GM12878 (cell line): ENCODE measurements around the gene ZNF804A. TPM values are rescaled to one million over a fixed set of nuclear protein-coding genes. Genes with fewer than 3 reads are reported as not detected.

Experiments
- ATAC-seq: fragments of 200-7000 bp; cut with Tn5 transposase; 3 replicates; pipeline ENCODE4 v1.9.1; 2020; ENCODE audit warnings: mild to moderate bottlenecking, moderate library complexity
- BruUV-seq: library from RNA; stranded (reverse); fragments of 400-500 nt; replicated peaks from 2 replicates; lab custom pipeline; 2021; lab: Mats Ljungman, UMichigan
- CTCF ChIA-PET: fragments of 300-600 bp; sonication (Branson Sonifier 250); formaldehyde crosslinking; extraction: SDS; loops from one replicate; lab custom pipeline; 2021; ENCODE audit warnings: inconsistent platforms; lab: Yijun Ruan, JAX
- POLR2A ChIA-PET: fragments of 350-600 bp; formaldehyde crosslinking; extraction: SDS; loops from one replicate; lab custom pipeline; 2021; ENCODE audit warnings: inconsistent platforms; lab: Charles Lee
- RAD21 ChIA-PET: fragments of 300-600 bp; sonication (Branson Sonifier 250); formaldehyde crosslinking; loops from one replicate; lab custom pipeline; 2023; ENCODE audit warnings: antibody characterized with exemption; ENCODE audit not compliant: unreplicated experiment; lab: Charles Lee
- SMC1A ChIA-PET: fragments of 300-600 bp; sonication (Branson Sonifier 250); formaldehyde crosslinking; loops from one replicate; lab custom pipeline; 2023; ENCODE audit not compliant: unreplicated experiment, uncharacterized antibody; lab: Charles Lee
- DNase-seq: peaks from one replicate; pipeline ENCODE4 v3.0.0-alpha.2; 2011; ENCODE audit warnings: low read depth, low spot score
- FAIRE-seq: peaks from 3 replicates; lab custom pipeline; 2011; peaks lifted over from hg19 to GRCh38; lab: Jason Lieb, UNC
- H2AFZ ChIP-seq: 2 replicates; pipeline ENCODE4 v1.6.0; 2011; ENCODE audit warnings: low read depth, low read length, control low read depth; ENCODE audit not compliant: control insufficient read depth
- H3K27ac ChIP-seq: 2 replicates; pipeline ENCODE4 v1.5.1; 2011; ENCODE audit warnings: control low read depth; ENCODE audit not compliant: control insufficient read depth, insufficient read depth
- H3K27me3 ChIP-seq, 2 experiments: replicated peaks in 1 of 2; 2 replicates each; pipeline versions ENCODE4 v1.6.0 to v1.6.1; 2011; ENCODE audit warnings: low read length in 1 of 2; ENCODE audit not compliant: control insufficient read depth in 2 of 2, insufficient read depth in 2 of 2
- H3K36me3 ChIP-seq, 2 experiments: 2 replicates each; pipeline ENCODE4 v1.5.1; 2011; ENCODE audit warnings: low read length in 1 of 2; ENCODE audit not compliant: control insufficient read depth in 2 of 2, insufficient read depth in 2 of 2
- H3K4me1 ChIP-seq: 2 replicates; pipeline ENCODE4 v1.6.1; 2011; ENCODE audit warnings: mild to moderate bottlenecking, low read length, moderate library complexity, mixed read lengths; ENCODE audit not compliant: control insufficient read depth, insufficient read depth
- H3K4me2 ChIP-seq: 2 replicates; pipeline ENCODE4 v1.6.0; 2011; ENCODE audit warnings: control low read depth; ENCODE audit not compliant: control insufficient read depth, insufficient read depth
- H3K4me3 ChIP-seq: fragments of 200-600 bp; sonication (generic); 2 replicates; pipeline ENCODE4 v1.5.1; 2016
- H3K79me2 ChIP-seq: 2 replicates; pipeline ENCODE4 v1.6.0; 2011; ENCODE audit warnings: low read length; ENCODE audit not compliant: control insufficient read depth, insufficient read depth
- H3K9ac ChIP-seq: 2 replicates; pipeline ENCODE4 v1.8.0; 2011; ENCODE audit warnings: low read length, control low read depth, mixed read lengths; ENCODE audit not compliant: control insufficient read depth, insufficient read depth
- H3K9me3 ChIP-seq: replicated peaks from 3 replicates; pipeline ENCODE4 v1.5.1; 2011; ENCODE audit warnings: mild to moderate bottlenecking, low read length; ENCODE audit not compliant: control insufficient read depth, insufficient read depth
- H4K20me1 ChIP-seq: 2 replicates; pipeline ENCODE4 v1.6.0; 2011; ENCODE audit not compliant: control insufficient read depth, insufficient read depth
- CBX3 ChIP-seq: fragments of 200-600 bp; sonication (generic); IDR thresholded peaks from 2 replicates; pipeline ENCODE4 v1.6.1; 2016; ENCODE audit warnings: low read depth, borderline replicate concordance
- CHD2 ChIP-seq: IDR thresholded peaks from 2 replicates; pipeline ENCODE4 v1.6.1; 2011; ENCODE audit warnings: low read depth, low read length, improper control_type of control experiment, borderline replicate concordance
- ELK1 ChIP-seq: IDR thresholded peaks from 2 replicates; pipeline ENCODE4 v1.6.1; 2012; ENCODE audit warnings: low read depth, low read length, improper control_type of control experiment
- EZH2 ChIP-seq: IDR thresholded peaks from 2 replicates; pipeline ENCODE4 v1.6.1; 2012; ENCODE audit warnings: low read depth, mild to moderate bottlenecking, control low read depth, inconsistent platforms, low read length, borderline replicate concordance; ENCODE audit not compliant: control insufficient read depth
- HCFC1 ChIP-seq: fragments of 150-350 bp; IDR thresholded peaks from 2 replicates; pipeline ENCODE4 v1.6.1; 2014; ENCODE audit warnings: low read length
- IKZF1 ChIP-seq: fragments of 450-650 bp; conservative IDR thresholded peaks from 2 replicates; pipeline ENCODE4 v1.6.1; 2017; ENCODE audit warnings: antibody characterized with exemption, mild to moderate bottlenecking
- IRF5 ChIP-seq: fragments of 450-650 bp; IDR thresholded peaks from 2 replicates; pipeline ENCODE4 v1.6.1; 2017; ENCODE audit warnings: borderline replicate concordance
- JUND ChIP-seq: IDR thresholded peaks from 2 replicates; pipeline ENCODE4 v1.6.1; 2012; ENCODE audit warnings: low read depth, mild to moderate bottlenecking, low read length, improper control_type of control experiment, moderate library complexity
- KAT2A ChIP-seq: conservative IDR thresholded peaks from 2 replicates; pipeline ENCODE4 v1.6.1; 2011; ENCODE audit warnings: low read depth, low read length; ENCODE audit not compliant: control insufficient read depth
- KDM1A ChIP-seq: fragments of 200-600 bp; sonication (generic); IDR thresholded peaks from 2 replicates; pipeline ENCODE4 v1.6.1; 2016; ENCODE audit warnings: borderline replicate concordance
- PML ChIP-seq: IDR thresholded peaks from 2 replicates; pipeline ENCODE4 v1.6.1; 2012; ENCODE audit warnings: low read length, inconsistent platforms
- POLR2A ChIP-seq: IDR thresholded peaks from 2 replicates; pipeline ENCODE4 v1.6.1; 2011; ENCODE audit warnings: low read depth, mild to moderate bottlenecking, low read length
- RB1 ChIP-seq: fragments of 450-650 bp; formaldehyde crosslinking; IDR thresholded peaks from 2 replicates; pipeline ENCODE4 v1.6.1; 2017; ENCODE audit warnings: mild to moderate bottlenecking, borderline replicate concordance
- RELA ChIP-seq: fragments of 450-650 bp; IDR thresholded peaks from 2 replicates; pipeline ENCODE4 v1.8.0; 2014; ENCODE audit warnings: borderline replicate concordance; ENCODE audit not compliant: partially characterized antibody
- RFX5 ChIP-seq: IDR thresholded peaks from 2 replicates; pipeline ENCODE4 v1.6.1; 2011; ENCODE audit warnings: low read depth, low read length, improper control_type of control experiment
- SMC3 ChIP-seq: IDR thresholded peaks from 2 replicates; pipeline ENCODE4 v1.6.1; 2011; ENCODE audit warnings: low read length, improper control_type of control experiment, borderline replicate concordance
- TCF3 ChIP-seq: IDR thresholded peaks from 2 replicates; pipeline ENCODE4 v1.6.1; 2012; ENCODE audit warnings: low read depth, mild to moderate bottlenecking, low read length, borderline replicate concordance; ENCODE audit not compliant: insufficient read depth
- USF2 ChIP-seq: IDR thresholded peaks from 2 replicates; pipeline ENCODE4 v1.6.1; 2011; ENCODE audit warnings: low read depth, low read length, improper control_type of control experiment, borderline replicate concordance
- ZBTB4 ChIP-seq: fragments of 450-650 bp; formaldehyde crosslinking; IDR thresholded peaks from 2 replicates; pipeline ENCODE4 v1.4.0; 2022; ENCODE audit warnings: mild to moderate bottlenecking, moderate library complexity
- ZNF217 ChIP-seq: fragments of 450-650 bp; IDR thresholded peaks from 2 replicates; pipeline ENCODE4 v1.6.1; 2017; ENCODE audit warnings: antibody characterized with exemption, mild to moderate bottlenecking
- whole genome bisulfite sequencing: methylation state at CpG from one replicate; pipeline ENCODE4 v1.1.6; 2016; ENCODE audit warnings: low lambda C conversion rate; ENCODE audit not compliant: insufficient replicate concordance, insufficient coverage; ENCODE audit errors: missing lambda C conversion rate; 5-methylcytosine and 5-hydroxymethylcytosine counted together
- in situ Hi-C: fragments of 300-500 bp; cut with MboI; formaldehyde crosslinking; loops from 9 replicates; pipeline ENCODE4 v1.14.3; 2018; ENCODE audit warnings: mixed read lengths
- intact Hi-C: fragments of 100-400 bp; cut with micrococcal nuclease; formaldehyde crosslinking; loops from one replicate; pipeline ENCODE4 v1.14.2; 2022; ENCODE audit not compliant: unreplicated experiment
- polyA plus RNA-seq, 11 experiments: library from polyadenylated mRNA; depleted of rRNA in 4 of 11; unstranded in 6 of 11; stranded (reverse) in 5 of 11; fragments of >200 nt; fragmentation: Nextera tagmentation in 4 of 11; fragmentation: Illumina TruSeq in 1 of 11; extraction: Ambion mirVana in 4 of 11; extraction: Trizol in 1 of 11; gene quantifications; 1 replicate in 1 of 11; 2 replicates in 10 of 11; pipeline versions ENCODE4 v1.2.1 to v1.2.3, GENCODE V29; 2011 to 2016; ENCODE audit warnings: inconsistent platforms in 2 of 11, missing spikeins in 2 of 11, low read depth in 1 of 11
- total RNA-seq, 4 experiments: library from RNA; depleted of rRNA in 3 of 4; stranded (reverse); fragments of >200 nt in 3 of 4; fragmentation: Illumina TruSeq in 1 of 4; extraction: Trizol in 1 of 4; gene quantifications; 2 replicates each; pipeline versions ENCODE4 v1.2.1 to v1.2.3, GENCODE V29; 2013 to 2021

The ZNF804A gene
- total and polyA plus RNA-seq, 10 of the 15 experiments (the other 5 are each of a cell fraction or from before 2014, with no cell fraction given): 0.19 to 2.3 (median 1.4) TPM

- TF ChIP-seq RB1 (no peak), HCFC1 (no peak), IKZF1 (no peak), ZBTB4 (CRISPR knock-in tag) (no peak), KDM1A (no peak), CHD2 (no peak), SMC3 (no peak), KAT2A (no peak), RELA (no peak), IRF5 (no peak), USF2 (no peak), ELK1 (no peak), PML (no peak), TCF3 (no peak), POLR2A (no peak), JUND (no peak), RFX5 (no peak), ZNF217 (no peak), CBX3 (no peak), EZH2 (no peak)
- ChIA-PET RAD21 (no interaction called here), CTCF (no interaction called here), SMC1A (no interaction called here), POLR2A (no interaction called here)
- ATAC-seq (no peak), FAIRE-seq (no peak), DNase-seq (no peak)
- H4K20me1 ChIP-seq: no peaks in the 10 kb centered on the region
- no peak overlapping the region for H3K4me2 ChIP-seq
- H3K9me3 ChIP-seq: no peaks in the 10 kb centered on the region; the same call in 2 of the 3 replicates
- no TSS peak for BruUV-seq
- no peak overlapping the region for H3K27ac ChIP-seq
- no peak overlapping the region for H3K9ac ChIP-seq
- WGBS: 40% methylated on average over 6 of the region's 6 CpGs
- H2AFZ ChIP-seq: no peak overlapping the region
- intact Hi-C loops: no loop called here
- no peaks in the 10 kb centered on the region for H3K4me1 ChIP-seq
- H3K27me3 ChIP-seq: no peaks in the 10 kb centered on the region
- in situ Hi-C loops: no loop called here
- no peak overlapping the region for H3K4me3 ChIP-seq
- H3K36me3 ChIP-seq: no peaks in the 10 kb centered on the region
- no peaks in the 10 kb centered on the region for H3K79me2 ChIP-seq
Observed at GRCh38 chr2:184721881-184722280, 123.6 kb downstream of the ZNF804A start.
